ENCODE measurements around the gene ZRANB1. TPM values are rescaled to one million over a fixed set of nuclear protein-coding genes. Genes with fewer than 3 reads are reported as not detected.
A peak's percentile ranks its signal among the peaks of the same experiment; 100 is the strongest.

Gene ZRANB1
- polyA plus RNA-seq, 1 experiment, result 36.9 TPM

DNA sequence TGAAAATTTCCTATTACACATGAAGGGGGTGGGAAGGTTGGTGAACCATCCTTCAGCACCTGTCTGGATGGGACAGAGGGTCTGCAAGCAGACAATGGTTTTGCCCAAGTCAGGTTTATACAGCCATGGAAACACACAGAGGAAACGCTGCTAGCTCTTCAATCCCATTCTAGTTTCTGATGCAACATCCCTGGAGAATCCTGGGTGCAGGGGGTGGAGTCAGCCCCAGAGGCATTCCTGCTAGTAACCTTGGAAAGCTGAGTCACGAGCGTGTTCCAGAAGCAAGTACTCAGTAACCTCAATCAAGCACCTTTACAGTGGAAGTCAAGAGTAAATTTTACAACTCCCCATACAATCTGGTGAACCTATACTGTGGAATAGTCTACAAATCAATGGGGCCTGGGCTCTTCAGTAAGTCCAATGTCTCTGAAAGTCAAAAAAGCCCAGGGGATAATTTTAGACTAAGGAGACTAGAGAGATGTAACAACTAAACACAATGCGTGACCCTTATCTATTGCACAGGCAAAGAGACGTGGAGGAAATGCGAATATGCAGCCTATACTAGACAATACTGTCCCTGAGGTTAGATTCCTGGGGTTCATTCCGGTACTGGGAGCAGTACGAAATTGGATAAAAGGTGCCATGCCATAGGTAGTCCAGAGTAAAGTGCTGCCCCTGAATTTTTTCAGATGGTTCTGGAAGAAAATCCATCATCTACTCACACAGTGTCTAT is 95.4 kb downstream of the ZRANB1 start:
- Histone ChIP-seq H3K27me3 (ENCODE audit: control insufficient read depth, insufficient read depth, low read length) (no peaks in the 10 kb centered on the region), H3K9me3 (ENCODE audit: control insufficient read depth, insufficient read depth, low read length) (no peaks in the 10 kb centered on the region), H3K4me3 (ENCODE audit: low read depth, low read length) (no peak overlapping the region), H3K27ac (ENCODE audit: low read depth, low read length) (peak overlapping the region; percentile 59)
- no peak for DNase-seq (ENCODE audit: low read depth, low spot score)
- POLR2A ChIA-PET, result no interaction called here
- CTCF ChIA-PET, result interaction anchor here (0.8 to 3.9 kb wide), 3 partner anchors 9 to 45 kb away, joined by 3 to 75 read pairs (median 10); no protein-coding TSS in a partner anchor
- TF ChIP-seq, protein P1, sequence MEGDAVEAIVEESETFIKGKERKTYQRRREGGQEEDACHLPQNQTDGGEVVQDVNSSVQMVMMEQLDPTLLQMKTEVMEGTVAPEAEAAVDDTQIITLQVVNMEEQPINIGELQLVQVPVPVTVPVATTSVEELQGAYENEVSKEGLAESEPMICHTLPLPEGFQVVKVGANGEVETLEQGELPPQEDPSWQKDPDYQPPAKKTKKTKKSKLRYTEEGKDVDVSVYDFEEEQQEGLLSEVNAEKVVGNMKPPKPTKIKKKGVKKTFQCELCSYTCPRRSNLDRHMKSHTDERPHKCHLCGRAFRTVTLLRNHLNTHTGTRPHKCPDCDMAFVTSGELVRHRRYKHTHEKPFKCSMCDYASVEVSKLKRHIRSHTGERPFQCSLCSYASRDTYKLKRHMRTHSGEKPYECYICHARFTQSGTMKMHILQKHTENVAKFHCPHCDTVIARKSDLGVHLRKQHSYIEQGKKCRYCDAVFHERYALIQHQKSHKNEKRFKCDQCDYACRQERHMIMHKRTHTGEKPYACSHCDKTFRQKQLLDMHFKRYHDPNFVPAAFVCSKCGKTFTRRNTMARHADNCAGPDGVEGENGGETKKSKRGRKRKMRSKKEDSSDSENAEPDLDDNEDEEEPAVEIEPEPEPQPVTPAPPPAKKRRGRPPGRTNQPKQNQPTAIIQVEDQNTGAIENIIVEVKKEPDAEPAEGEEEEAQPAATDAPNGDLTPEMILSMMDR (IDR thresholded peaks at IDR 0.05; ENCODE audit: low read depth, low read length), result no peak

Small RNA genes within 50 kb of the gene (small RNA-seq; reads per million reads assigned to genes)
- not detected for gene MIR4296 (ENCODE audit: insufficient read length, low read depth)

Other genes starting within 250 kb of the ZRANB1 start
- 4.1 and 5.4 TPM in 2 replicates for gene FAM53B, start 197.7 kb upstream of the ZRANB1 start, polyA plus RNA-seq (2011; rRNA removed)
- 16.3 and 24.0 TPM in 2 replicates for gene EEF1AKMT2, start 150.2 kb upstream of the ZRANB1 start, polyA plus RNA-seq (2011; rRNA removed)
- gene ABRAXAS2, start 140.3 kb upstream of the ZRANB1 start, polyA plus RNA-seq (2011; rRNA removed), result 14.9 and 19.1 TPM in 2 replicates
- gene CTBP2, start 218.4 kb downstream of the ZRANB1 start, polyA plus RNA-seq (2011; rRNA removed), result 52.5 and 64.0 TPM in 2 replicates